ENCODE data around the gene CITED1.

GRCh38 chrX:72268597-72269365 lies 36.9 kb downstream of the CITED1 start:
- no peak for TF ChIP-seq EZH2phosphoT487 (IDR thresholded peaks at IDR 0.05; ENCODE audit: insufficient read depth, low read depth)
- no peak for TF ChIP-seq EZH2 (IDR thresholded peaks at IDR 0.05; ENCODE audit: insufficient read depth, poor library complexity, severe bottlenecking)
